Activated naive CD8-positive, alpha-beta T cell treated with anti-CD3 and anti-CD28 coated beads, Interleukin-2, amount 10 ng/mL, durations not matched to agents 7 days and 5 days (primary cell): ENCODE measurements around the gene COL23A1. TPM values are rescaled to one million over a fixed set of nuclear protein-coding genes. Genes with fewer than 3 reads are reported as not detected.

Source experiments
- ATAC-seq: fragments of 150-1000 bp; cut with Tn5 transposase; one replicate; pipeline ENCODE4 v1.10.0; 2021; ENCODE audit warnings: low read depth, moderate library complexity
- POLR2A ChIA-PET: fragments of 350-600 bp; sonication (Branson Sonifier 250); formaldehyde crosslinking; loops from one replicate; lab custom pipeline; 2021; ENCODE audit warnings: antibody characterized with exemption; lab: Charles Lee
- DNase-seq: peaks from one replicate; pipeline ENCODE4 v3.0.0; 2021
- H3K27ac Mint-ChIP-seq: one replicate; pipeline ENCODE4 v1.8.0; 2022; ENCODE audit warnings: mild to moderate bottlenecking, mixed read lengths
- H3K27me3 Mint-ChIP-seq: one replicate; pipeline ENCODE4 v1.8.0; 2022; ENCODE audit warnings: mild to moderate bottlenecking, moderate library complexity, mixed read lengths
- H3K36me3 Mint-ChIP-seq: one replicate; pipeline ENCODE4 v1.8.0; 2021; ENCODE audit warnings: mild to moderate bottlenecking, mixed read lengths
- H3K4me1 Mint-ChIP-seq: one replicate; pipeline ENCODE4 v1.8.0; 2021; ENCODE audit warnings: mixed read lengths
- H3K4me3 Mint-ChIP-seq: one replicate; pipeline ENCODE4 v1.8.0; 2022; ENCODE audit warnings: mild to moderate bottlenecking, moderate library complexity, mixed read lengths
- H3K9me3 Mint-ChIP-seq: one replicate; pipeline ENCODE4 v1.8.0; 2021; ENCODE audit warnings: mixed read lengths
- total RNA-seq, 2 experiments: library from RNA; stranded (reverse); gene quantifications; one replicate each; pipeline ENCODE4 v1.2.3, GENCODE V29; 2021

Gene COL23A1
- total RNA-seq, 2 experiments from 2014 or later: 0.60 to 0.83 TPM

- no peak for DNase-seq
- H3K27ac Mint-ChIP-seq: no peak overlapping the region
- POLR2A ChIA-PET: no interaction called here
Observed at GRCh38 chr5:178426326-178427130, 163.7 kb downstream of the COL23A1 start.

GRCh38 chr5:178425621-178426068 is 164.5 kb downstream of the COL23A1 start:
- no peaks in the 10 kb centered on the region for H3K36me3 Mint-ChIP-seq
- POLR2A ChIA-PET: no interaction called here
- no peaks in the 10 kb centered on the region for H3K4me1 Mint-ChIP-seq
- no peak for DNase-seq
- no peak overlapping the region for H3K4me3 Mint-ChIP-seq
- no peaks in the 10 kb centered on the region for H3K27me3 Mint-ChIP-seq
- H3K27ac Mint-ChIP-seq: no peak overlapping the region
- no peak for ATAC-seq
- no peaks in the 10 kb centered on the region for H3K9me3 Mint-ChIP-seq

More at GRCh38 chr5:178426326-178427130, 163.7 kb downstream of the COL23A1 start:
- no peak overlapping the region for H3K4me3 Mint-ChIP-seq
- ATAC-seq: no peak
- no peaks in the 10 kb centered on the region for H3K36me3 Mint-ChIP-seq
- no peaks in the 10 kb centered on the region for H3K4me1 Mint-ChIP-seq
- H3K9me3 Mint-ChIP-seq: no peaks in the 10 kb centered on the region
- no peaks in the 10 kb centered on the region for H3K27me3 Mint-ChIP-seq

- POLR2A ChIA-PET: no interaction called here
Observed at GRCh38 chr5:178424810-178425177, 165.4 kb downstream of the COL23A1 start.

GRCh38 chr5:178423901-178424809 is 166.0 kb downstream of the COL23A1 start:
- H3K4me1 Mint-ChIP-seq: peaks cover 2% of the 10 kb centered on the region
- H3K27ac Mint-ChIP-seq: no peak overlapping the region
- peaks cover 2% of the 10 kb centered on the region for H3K27me3 Mint-ChIP-seq
- POLR2A ChIA-PET: no interaction called here
- H3K4me3 Mint-ChIP-seq: no peak overlapping the region
- H3K36me3 Mint-ChIP-seq: no peaks in the 10 kb centered on the region
- DNase-seq (no peak), ATAC-seq (no peak)
- no peaks in the 10 kb centered on the region for H3K9me3 Mint-ChIP-seq

More at GRCh38 chr5:178424810-178425177, 165.4 kb downstream of the COL23A1 start:
- H3K4me3 Mint-ChIP-seq: no peak overlapping the region
- no peak for DNase-seq
- no peaks in the 10 kb centered on the region for H3K36me3 Mint-ChIP-seq
- H3K27me3 Mint-ChIP-seq: peaks cover under 1% of the 10 kb centered on the region
- no peak for ATAC-seq
- no peak overlapping the region for H3K27ac Mint-ChIP-seq
- H3K4me1 Mint-ChIP-seq: peaks cover 2% of the 10 kb centered on the region
- H3K9me3 Mint-ChIP-seq: no peaks in the 10 kb centered on the region

GRCh38 chr5:178423431-178423830 is 166.8 kb downstream of the COL23A1 start:
- POLR2A ChIA-PET: no interaction called here

GRCh38 chr5:178422400-178422775 is 167.8 kb downstream of the COL23A1 start:
- no peak overlapping the region for H3K27ac Mint-ChIP-seq
- peaks cover 2% of the 10 kb centered on the region for H3K4me1 Mint-ChIP-seq
- H3K9me3 Mint-ChIP-seq: no peaks in the 10 kb centered on the region
- ATAC-seq (no peak), DNase-seq (no peak)
- H3K27me3 Mint-ChIP-seq: peaks cover 3% of the 10 kb centered on the region
- no peaks in the 10 kb centered on the region for H3K36me3 Mint-ChIP-seq
- H3K4me3 Mint-ChIP-seq: no peak overlapping the region
- POLR2A ChIA-PET: no interaction called here

More at GRCh38 chr5:178423431-178423830, 166.8 kb downstream of the COL23A1 start:
- H3K4me3 Mint-ChIP-seq: no peak overlapping the region
- H3K27me3 Mint-ChIP-seq: peaks cover 2% of the 10 kb centered on the region
- H3K9me3 Mint-ChIP-seq: no peaks in the 10 kb centered on the region
- ATAC-seq: no peak
- H3K36me3 Mint-ChIP-seq: no peaks in the 10 kb centered on the region
- no peak overlapping the region for H3K27ac Mint-ChIP-seq
- DNase-seq: no peak
- peaks cover 2% of the 10 kb centered on the region for H3K4me1 Mint-ChIP-seq

- Mint-ChIP-seq H3K9me3 (no peaks in the 10 kb centered on the region), H3K4me1 (peaks cover 4% of the 10 kb centered on the region), H3K27me3 (peaks cover 5% of the 10 kb centered on the region), H3K36me3 (no peaks in the 10 kb centered on the region), H3K4me3 (no peak overlapping the region), H3K27ac (no peak overlapping the region)
- POLR2A ChIA-PET: no interaction called here
- peak; percentile 11 for DNase-seq
- ATAC-seq: no peak
Observed at GRCh38 chr5:178421699-178422399, 168.3 kb downstream of the COL23A1 start.

- Mint-ChIP-seq H3K9me3 (no peaks in the 10 kb centered on the region), H3K4me3 (no peak overlapping the region), H3K36me3 (no peaks in the 10 kb centered on the region), H3K27me3 (peaks cover 5% of the 10 kb centered on the region), H3K27ac (no peak overlapping the region), H3K4me1 (peaks cover 4% of the 10 kb centered on the region)
- DNase-seq (no peak), ATAC-seq (no peak)
- POLR2A ChIA-PET: no interaction called here
Observed at GRCh38 chr5:178421128-178421527, 169.1 kb downstream of the COL23A1 start.

- H3K9me3 Mint-ChIP-seq: no peaks in the 10 kb centered on the region
- H3K4me1 Mint-ChIP-seq: peaks cover 4% of the 10 kb centered on the region
- H3K27me3 Mint-ChIP-seq: peaks cover 5% of the 10 kb centered on the region
- H3K36me3 Mint-ChIP-seq: no peaks in the 10 kb centered on the region
- ATAC-seq (no peak), DNase-seq (no peak)
- no peak overlapping the region for H3K4me3 Mint-ChIP-seq
- no peak overlapping the region for H3K27ac Mint-ChIP-seq
- POLR2A ChIA-PET: no interaction called here
Observed at GRCh38 chr5:178420354-178420781, 169.8 kb downstream of the COL23A1 start.

- H3K9me3 Mint-ChIP-seq: no peaks in the 10 kb centered on the region
- H3K27ac Mint-ChIP-seq: peak overlapping the region; percentile 3
- H3K4me3 Mint-ChIP-seq: no peak overlapping the region
- POLR2A ChIA-PET: no interaction called here
- no peak for ATAC-seq
- H3K4me1 Mint-ChIP-seq: peaks cover 4% of the 10 kb centered on the region
- no peak for DNase-seq
- H3K27me3 Mint-ChIP-seq: peaks cover 5% of the 10 kb centered on the region
- H3K36me3 Mint-ChIP-seq: no peaks in the 10 kb centered on the region
Observed at GRCh38 chr5:178419651-178420050, 170.5 kb downstream of the COL23A1 start.

- DNase-seq (no peak), ATAC-seq (no peak)
- H3K36me3 Mint-ChIP-seq: no peaks in the 10 kb centered on the region
- no peak overlapping the region for H3K4me3 Mint-ChIP-seq
- H3K27ac Mint-ChIP-seq: peak overlapping the region; percentile 3
- H3K4me1 Mint-ChIP-seq: peaks cover 4% of the 10 kb centered on the region
- H3K9me3 Mint-ChIP-seq: no peaks in the 10 kb centered on the region
- peaks cover 5% of the 10 kb centered on the region for H3K27me3 Mint-ChIP-seq
- POLR2A ChIA-PET: no interaction called here
Observed at GRCh38 chr5:178419196-178419595, 171.0 kb downstream of the COL23A1 start.

- H3K36me3 Mint-ChIP-seq: no peaks in the 10 kb centered on the region
- no peak overlapping the region for H3K4me3 Mint-ChIP-seq
- no peak overlapping the region for H3K27ac Mint-ChIP-seq
- peaks cover 6% of the 10 kb centered on the region for H3K27me3 Mint-ChIP-seq
- H3K9me3 Mint-ChIP-seq: no peaks in the 10 kb centered on the region
- ATAC-seq: no peak
- DNase-seq: no peak
- H3K4me1 Mint-ChIP-seq: peaks cover 4% of the 10 kb centered on the region
- POLR2A ChIA-PET: no interaction called here
Observed at GRCh38 chr5:178418471-178419010, 171.7 kb downstream of the COL23A1 start.

- no peak overlapping the region for H3K27ac Mint-ChIP-seq
- no peak overlapping the region for H3K4me3 Mint-ChIP-seq
Observed at GRCh38 chr5:178418031-178418430, 172.2 kb downstream of the COL23A1 start.

More at GRCh38 chr5:178418031-178418430, 172.2 kb downstream of the COL23A1 start:
- DNase-seq: no peak
- no peaks in the 10 kb centered on the region for H3K9me3 Mint-ChIP-seq
- H3K36me3 Mint-ChIP-seq: no peaks in the 10 kb centered on the region
- POLR2A ChIA-PET: no interaction called here
- peaks cover 11% of the 10 kb centered on the region for H3K27me3 Mint-ChIP-seq
- ATAC-seq: no peak
- peaks cover 4% of the 10 kb centered on the region for H3K4me1 Mint-ChIP-seq
